Measurements from ENCODE around the gene GOLGB1.

Gene GOLGB1

DNA sequence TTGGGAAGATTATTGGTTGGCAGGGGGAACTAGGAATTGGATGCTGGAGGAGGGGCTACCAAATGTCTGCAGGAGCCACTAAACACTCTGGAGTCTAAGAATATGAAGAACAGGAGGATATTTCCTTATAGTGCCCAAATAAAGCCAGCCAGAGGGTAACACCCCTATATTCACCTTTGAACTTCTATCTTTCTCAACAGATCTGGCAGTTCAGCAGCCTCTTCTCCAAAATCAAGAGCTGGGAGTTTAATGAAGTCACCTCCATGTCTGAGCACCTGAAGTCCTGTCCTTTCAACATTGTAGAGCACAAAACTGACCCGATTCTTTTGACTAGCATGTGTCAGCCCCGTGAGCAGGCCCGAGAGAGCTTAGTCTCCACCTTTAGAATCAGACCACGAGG lies 123.0 kb downstream of the GOLGB1 start:
- no peak for DNase-seq

DNA sequence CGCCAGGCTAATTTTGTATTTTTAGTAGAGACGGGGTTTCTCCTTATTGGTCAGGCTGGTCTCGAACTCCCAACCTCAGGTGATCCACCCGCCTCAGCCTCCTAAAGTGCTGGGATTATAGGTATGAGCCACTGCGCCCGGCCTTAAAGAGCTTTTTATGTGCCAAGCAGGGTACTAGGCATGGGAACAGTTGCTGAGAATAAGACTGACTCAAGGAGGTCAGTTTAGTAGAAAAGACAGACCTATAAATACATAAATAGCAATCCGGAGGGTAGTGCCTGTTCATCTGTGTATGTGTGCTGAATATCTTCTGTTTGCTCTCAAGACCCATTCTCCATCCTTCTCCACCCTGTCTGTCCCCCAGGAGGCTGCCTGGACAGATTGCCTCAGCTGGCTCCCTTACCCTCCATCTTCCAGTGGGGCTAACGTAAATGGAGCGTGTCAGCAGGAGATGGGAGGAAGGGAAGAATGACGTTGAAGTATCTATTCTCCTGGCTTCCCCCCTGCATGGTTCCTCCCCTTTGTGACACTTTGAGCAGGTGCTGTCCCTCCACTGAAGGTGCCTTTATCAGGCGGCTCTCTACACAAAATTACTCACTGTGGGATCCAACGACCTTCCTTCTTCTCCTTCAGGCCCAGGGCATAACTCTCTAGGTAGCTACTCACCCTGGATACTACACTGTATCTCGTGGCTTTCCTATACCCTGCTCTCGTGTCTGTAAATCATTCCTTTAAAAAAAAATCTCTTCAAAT lies 125.2 kb downstream of the GOLGB1 start:
- DNase-seq: no peak

DNA sequence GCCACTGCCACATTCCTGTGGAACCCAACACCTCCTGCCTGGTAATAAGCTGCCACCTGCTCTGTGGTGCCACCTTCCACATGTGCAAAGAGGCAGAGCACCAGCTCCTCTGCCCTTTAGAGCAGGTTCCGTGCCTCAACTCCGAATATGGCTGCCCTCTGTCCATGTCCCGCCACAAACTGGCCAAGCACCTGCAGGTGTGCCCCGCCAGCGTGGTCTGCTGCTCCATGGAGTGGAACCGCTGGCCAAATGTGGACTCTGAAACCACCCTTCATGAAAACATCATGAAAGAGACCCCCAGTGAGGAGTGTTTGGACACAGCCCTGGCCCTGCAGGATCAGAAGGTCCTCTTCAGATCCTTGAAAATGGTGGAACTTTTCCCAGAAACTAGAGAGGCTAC lies 128.1 kb downstream of the GOLGB1 start:
- no peak for DNase-seq

DNA sequence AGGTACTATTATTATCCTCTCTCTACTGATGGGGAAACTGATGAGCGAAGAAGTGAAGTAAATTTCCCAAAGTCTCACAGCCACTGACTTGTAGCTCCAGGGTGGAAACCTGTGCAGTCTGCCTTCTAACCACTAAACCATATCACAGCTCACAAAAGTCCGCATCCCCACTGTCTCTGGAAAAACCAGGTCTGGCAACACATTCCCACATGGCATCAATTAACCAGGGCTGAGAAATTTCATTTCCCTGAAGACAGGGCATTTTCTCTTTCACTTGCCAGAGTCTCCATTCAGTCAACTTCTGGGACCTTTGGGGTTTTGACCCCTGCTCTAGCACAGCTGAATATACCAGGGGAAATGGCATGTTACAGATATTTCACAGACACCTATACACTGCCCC lies 129.8 kb downstream of the GOLGB1 start:
- DNase-seq: no peak

All from activated CD4-positive, alpha-beta T cell treated with anti-CD3 and anti-CD28 coated beads, Interleukin-2, amount 50 U/mL, for 4 hours (primary cell).